ENCODE measurements around the gene CIROP. TPM values are rescaled to one million over a fixed set of nuclear protein-coding genes. Genes with fewer than 3 reads are reported as not detected.

The CIROP gene
- total and polyA plus RNA-seq, 4 donors: not detected

- no peak overlapping the region for H3K27ac ChIP-seq (ENCODE audit: low read depth in 1 of 2, low read length in 2 of 2)
- H3K9ac ChIP-seq (ENCODE audit: low read depth in 1 of 2, low read length in 2 of 2): no peak overlapping the region
- WGBS: 51% methylated on average over 10 of the region's 10 CpGs
- DNase-seq (ENCODE audit: low spot score): no peak
- H3K9me3 ChIP-seq (ENCODE audit: control insufficient read depth in 4 of 4, low read length in 3 of 4): no peaks in the 10 kb centered on the region
- TF ChIP-seq, protein P1, sequence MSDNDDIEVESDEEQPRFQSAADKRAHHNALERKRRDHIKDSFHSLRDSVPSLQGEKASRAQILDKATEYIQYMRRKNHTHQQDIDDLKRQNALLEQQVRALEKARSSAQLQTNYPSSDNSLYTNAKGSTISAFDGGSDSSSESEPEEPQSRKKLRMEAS (IDR thresholded peaks at IDR 0.05): no peak
- TF ChIP-seq GABPA (IDR thresholded peaks at IDR 0.05 in 1 of 2, conservative IDR thresholded peaks at IDR 0.05 in 1 of 2) (no peak), HNF4G (IDR thresholded peaks at IDR 0.05) (no peak), HNF4A (conservative IDR thresholded peaks at IDR 0.05) (no peak), ZBTB33 (IDR thresholded peaks at IDR 0.05) (no peak), SP1 (IDR thresholded peaks at IDR 0.05) (no peak), FOXA1 (IDR thresholded peaks at IDR 0.05) (no peak), FOXA2 (IDR thresholded peaks at IDR 0.05) (no peak), JUND (IDR thresholded peaks at IDR 0.05) (no peak), RXRA (IDR thresholded peaks at IDR 0.05) (no peak), RAD21 (IDR thresholded peaks at IDR 0.05) (no peak), REST (IDR thresholded peaks at IDR 0.05) (no peak), ATF3 (IDR thresholded peaks at IDR 0.05) (no peak), EGR1 (IDR thresholded peaks at IDR 0.05; ENCODE audit: low read depth in 2 of 2) (no peak), NR2F2 (IDR thresholded peaks at IDR 0.05) (no peak), YY1 (IDR thresholded peaks at IDR 0.05) (no peak), TAF1 (conservative IDR thresholded peaks at IDR 0.05) (no peak)
- TF ChIP-seq, protein P2, sequence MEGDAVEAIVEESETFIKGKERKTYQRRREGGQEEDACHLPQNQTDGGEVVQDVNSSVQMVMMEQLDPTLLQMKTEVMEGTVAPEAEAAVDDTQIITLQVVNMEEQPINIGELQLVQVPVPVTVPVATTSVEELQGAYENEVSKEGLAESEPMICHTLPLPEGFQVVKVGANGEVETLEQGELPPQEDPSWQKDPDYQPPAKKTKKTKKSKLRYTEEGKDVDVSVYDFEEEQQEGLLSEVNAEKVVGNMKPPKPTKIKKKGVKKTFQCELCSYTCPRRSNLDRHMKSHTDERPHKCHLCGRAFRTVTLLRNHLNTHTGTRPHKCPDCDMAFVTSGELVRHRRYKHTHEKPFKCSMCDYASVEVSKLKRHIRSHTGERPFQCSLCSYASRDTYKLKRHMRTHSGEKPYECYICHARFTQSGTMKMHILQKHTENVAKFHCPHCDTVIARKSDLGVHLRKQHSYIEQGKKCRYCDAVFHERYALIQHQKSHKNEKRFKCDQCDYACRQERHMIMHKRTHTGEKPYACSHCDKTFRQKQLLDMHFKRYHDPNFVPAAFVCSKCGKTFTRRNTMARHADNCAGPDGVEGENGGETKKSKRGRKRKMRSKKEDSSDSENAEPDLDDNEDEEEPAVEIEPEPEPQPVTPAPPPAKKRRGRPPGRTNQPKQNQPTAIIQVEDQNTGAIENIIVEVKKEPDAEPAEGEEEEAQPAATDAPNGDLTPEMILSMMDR (IDR thresholded peaks at IDR 0.05; ENCODE audit: low read depth, low read length, missing input control): no peak
- H3K36me3 ChIP-seq (ENCODE audit: control insufficient read depth in 4 of 4, insufficient read depth in 3 of 4, low read depth in 1 of 4, low read length in 3 of 4): no peaks in the 10 kb centered on the region
- H3K4me3 ChIP-seq (ENCODE audit: low read depth in 1 of 3, low read length in 3 of 3): no peak overlapping the region
- H3K27me3 ChIP-seq (ENCODE audit: control insufficient read depth in 4 of 4, insufficient read depth in 4 of 4, low read length in 3 of 4): no peaks in the 10 kb centered on the region
- no peaks in the 10 kb centered on the region for H3K4me1 ChIP-seq (ENCODE audit: control insufficient read depth in 4 of 4, insufficient read depth in 4 of 4, low read length in 3 of 4)
Measured at GRCh38 chr14:23113431-23114119, 8.8 kb upstream of the CIROP start.
